Activated naive CD4-positive, alpha-beta T cell treated with anti-CD3 and anti-CD28 coated beads, Interleukin-2, amount 50 U/mL, for 72 hours (primary cell): ENCODE results near the gene GMDS. TPM values are rescaled to one million over a fixed set of nuclear protein-coding genes. Genes with fewer than 3 reads are reported as not detected.

Experiments
- ATAC-seq, 2 donors: fragments of 150-1000 bp; cut with Tn5 transposase; 2 replicates each; pipeline ENCODE4 v1.10.0; 2021; ENCODE audit warnings: mild to moderate bottlenecking in 2 of 2, moderate library complexity in 2 of 2
- DNase-seq, 2 donors: peaks; one replicate each; pipeline ENCODE4 v3.0.0; 2021 to 2022; ENCODE audit warnings: low spot score in 2 of 2
- H3K27ac Mint-ChIP-seq, 2 donors: one replicate each; pipeline ENCODE4 v1.8.0; 2022; ENCODE audit warnings: mild to moderate bottlenecking in 2 of 2, mixed read lengths in 2 of 2
- H3K36me3 Mint-ChIP-seq, 2 donors: one replicate each; pipeline ENCODE4 v1.8.0; 2022; ENCODE audit warnings: mixed read lengths in 2 of 2
- H3K9me3 Mint-ChIP-seq, 2 donors: one replicate each; pipeline ENCODE4 v1.8.0; 2022; ENCODE audit warnings: mixed read lengths in 2 of 2
- total RNA-seq, 2 donors: library from RNA; stranded (reverse); gene quantifications; one replicate each; pipeline ENCODE4 v1.2.3, GENCODE V29; 2022

The GMDS gene
- total RNA-seq, 2 donors from 2014 or later = 23.9 to 37.6 TPM

DNA sequence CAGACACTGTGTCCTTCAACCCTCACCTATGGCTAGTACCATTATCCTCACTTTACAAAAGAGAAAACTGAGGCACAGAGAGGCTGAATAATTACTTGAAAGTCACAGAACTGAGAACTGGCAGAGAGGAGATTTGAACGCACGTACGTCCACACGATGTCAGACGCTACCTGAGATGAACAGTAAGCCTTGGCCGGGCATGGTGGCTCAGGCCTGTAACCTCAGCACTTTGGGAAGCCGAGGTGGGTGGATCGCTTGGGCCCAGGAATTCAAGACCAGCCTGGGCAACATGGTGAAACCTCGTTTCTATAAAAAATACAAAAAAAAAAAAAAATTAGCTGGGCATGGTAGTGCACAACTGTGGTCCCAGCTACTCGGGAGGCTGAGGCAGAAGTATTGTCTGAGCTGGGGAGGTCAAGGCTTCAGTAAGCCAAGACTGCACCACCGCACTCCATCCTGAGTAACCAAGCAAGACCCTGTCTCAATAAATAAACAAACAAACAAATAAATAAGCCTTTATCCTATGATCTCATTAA, 20.5 kb downstream of the GMDS start:
- ATAC-seq (no peak), DNase-seq (no peak)
- Mint-ChIP-seq H3K27ac (no peak overlapping the region), H3K36me3 (no peaks in the 10 kb centered on the region), H3K9me3 (no peaks in the 10 kb centered on the region)

DNA sequence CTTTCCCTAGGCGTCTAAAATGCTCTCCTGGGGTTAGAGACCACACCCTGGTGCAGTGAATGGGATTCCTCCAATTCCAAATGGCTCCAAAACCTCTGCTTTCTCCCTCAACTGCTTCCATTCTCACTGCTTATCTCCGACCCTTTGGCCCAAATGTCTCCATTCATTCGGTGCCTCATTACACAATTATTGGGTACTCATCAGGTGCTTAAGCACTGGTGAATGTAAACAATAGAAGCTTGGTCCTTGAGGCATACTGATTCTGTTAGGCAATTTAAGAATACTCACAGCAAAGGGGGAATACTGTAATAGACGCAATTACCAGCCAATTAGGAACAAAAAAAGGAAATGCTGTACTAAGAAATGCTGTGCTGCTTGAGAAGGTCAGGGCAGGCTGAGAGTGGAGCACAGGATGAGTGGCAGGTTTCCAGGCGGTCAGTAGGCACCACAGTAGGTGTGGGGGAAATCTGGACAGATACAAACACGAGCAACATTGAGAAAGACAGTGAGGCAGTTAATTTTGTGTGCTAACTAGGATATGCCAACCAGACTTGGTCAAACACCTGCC, 23.0 kb downstream of the GMDS start:
- peak overlapping the region; percentile 78 to 89 for H3K27ac Mint-ChIP-seq
- peak in 1 of 2 donors; percentile 29 for ATAC-seq
- no peak for DNase-seq
- H3K9me3 Mint-ChIP-seq = no peaks in the 10 kb centered on the region
- no peaks in the 10 kb centered on the region for H3K36me3 Mint-ChIP-seq

DNA sequence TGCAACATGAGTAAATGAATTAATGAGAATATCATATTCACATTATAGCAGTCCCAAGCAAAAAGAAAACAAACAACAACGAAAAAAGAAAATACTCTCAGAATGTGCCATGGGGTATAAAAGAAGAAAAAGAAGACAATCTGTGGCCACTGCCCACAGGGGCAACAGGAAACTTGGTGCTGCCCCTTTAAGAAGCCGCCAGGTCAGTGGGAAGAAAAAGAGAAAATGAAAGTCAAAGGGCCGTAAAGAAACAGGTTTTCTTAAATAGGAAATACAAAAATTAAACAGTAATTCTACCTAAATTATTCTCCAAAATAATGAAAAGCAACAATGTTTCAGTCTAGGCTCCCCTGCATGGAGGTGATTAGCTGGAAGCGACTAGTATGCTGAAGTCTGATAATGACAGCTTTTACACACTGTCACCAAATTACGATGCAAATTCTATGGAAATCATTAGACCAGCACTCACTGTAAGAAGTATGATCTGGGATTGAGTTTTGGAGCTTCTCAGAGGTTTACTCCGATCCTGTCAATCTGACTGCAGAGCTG, 23.6 kb downstream of the GMDS start:
- DNase-seq (no peak), ATAC-seq (peak in 1 of 2 donors; percentile 44)
- Mint-ChIP-seq H3K9me3 (no peaks in the 10 kb centered on the region), H3K27ac (peak overlapping the region; percentile 53 to 78), H3K36me3 (no peaks in the 10 kb centered on the region)

DNA sequence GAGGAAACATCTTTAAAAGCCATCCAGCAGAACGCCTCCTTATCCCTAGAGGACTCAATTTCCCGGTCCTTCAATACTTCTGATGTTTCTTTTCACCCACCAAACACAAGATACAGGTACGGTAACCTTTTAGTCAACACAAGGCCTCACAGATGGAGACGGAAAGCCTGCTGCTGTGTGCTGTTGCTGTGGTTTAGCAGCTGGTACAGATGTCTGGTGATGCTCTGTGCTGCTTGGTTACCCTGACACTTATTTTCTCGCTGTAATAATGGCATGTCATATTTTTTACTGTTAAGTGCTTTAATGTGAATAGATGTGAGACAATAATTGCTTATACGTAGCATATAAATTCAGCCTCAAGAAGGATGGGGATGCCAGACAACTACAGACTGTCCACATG, 25.3 kb downstream of the GMDS start:
- H3K36me3 Mint-ChIP-seq = no peaks in the 10 kb centered on the region
- H3K9me3 Mint-ChIP-seq = no peaks in the 10 kb centered on the region
- ATAC-seq (no peak), DNase-seq (no peak)
- H3K27ac Mint-ChIP-seq = no peak overlapping the region

DNA sequence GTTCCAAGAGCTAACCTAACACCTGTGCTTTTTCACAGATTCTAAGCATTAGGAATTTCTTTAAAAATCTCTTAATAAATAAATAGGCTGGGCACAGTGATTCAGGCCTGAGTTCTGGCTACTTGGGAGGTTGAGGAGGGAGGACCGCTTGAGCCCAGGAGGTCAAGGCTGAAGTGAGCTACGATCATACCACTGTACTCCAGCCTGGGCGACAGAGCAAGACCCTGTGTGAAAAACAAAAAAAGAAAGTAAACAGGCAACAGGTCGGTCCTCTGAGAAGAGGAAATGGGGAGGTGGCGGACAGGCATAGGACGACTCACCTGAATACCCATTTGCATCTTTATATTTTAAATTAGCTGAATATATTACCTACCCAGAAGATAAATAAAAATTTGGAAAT, 26.5 kb downstream of the GMDS start:
- Mint-ChIP-seq H3K36me3 (no peaks in the 10 kb centered on the region), H3K27ac (no peak overlapping the region), H3K9me3 (no peaks in the 10 kb centered on the region)
- DNase-seq (no peak), ATAC-seq (no peak)

DNA sequence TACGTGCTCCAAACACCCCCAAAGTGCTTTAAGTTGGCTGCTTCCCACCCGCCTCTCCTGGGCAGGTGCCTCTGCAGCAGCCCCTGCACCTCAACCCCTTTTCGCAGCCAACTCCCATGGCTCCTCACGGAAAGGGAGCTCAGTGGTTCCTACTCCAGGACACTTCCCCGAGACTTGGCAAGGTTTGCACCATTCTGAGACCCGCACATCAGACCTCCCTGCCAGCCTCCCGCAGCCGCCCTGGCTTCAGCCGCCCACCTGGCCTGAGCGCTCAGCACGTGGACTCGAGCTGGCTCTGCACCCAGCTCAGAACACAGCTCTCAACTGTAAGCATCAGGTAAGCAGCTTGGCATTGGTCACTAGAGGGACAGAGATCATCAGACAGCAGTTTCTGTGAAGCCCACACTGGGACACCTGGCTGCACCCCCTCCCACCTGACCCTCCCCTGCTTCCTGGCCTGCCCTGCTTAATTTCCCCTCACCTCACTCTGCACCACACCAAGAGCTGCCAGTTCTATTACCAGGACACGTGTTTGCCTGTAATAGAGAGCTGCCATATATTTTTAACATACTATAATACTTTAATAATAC, 28.5 kb downstream of the GMDS start:
- no peaks in the 10 kb centered on the region for H3K36me3 Mint-ChIP-seq

DNA sequence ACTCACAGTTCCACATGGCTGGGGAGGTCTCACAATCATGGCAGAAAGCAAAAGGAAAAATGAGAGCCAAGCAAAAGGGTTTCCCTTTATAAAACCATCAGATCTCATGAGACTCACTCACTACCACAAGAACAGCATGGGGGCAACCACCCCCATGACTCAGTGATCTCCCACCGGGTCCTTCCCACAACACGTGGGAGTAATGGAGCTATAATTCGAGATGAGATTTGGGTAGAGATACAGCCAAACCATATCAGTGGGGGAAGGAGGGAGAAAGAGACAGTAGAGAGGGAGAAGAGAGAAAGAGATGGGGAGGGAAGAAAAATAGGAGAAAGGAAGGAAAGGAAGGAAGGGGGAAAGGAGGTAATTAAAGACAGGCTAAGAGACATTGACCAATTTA, 30.1 kb downstream of the GMDS start:
- H3K9me3 Mint-ChIP-seq = no peaks in the 10 kb centered on the region
- DNase-seq = no peak
- ATAC-seq = no peak
- no peak overlapping the region for H3K27ac Mint-ChIP-seq
- H3K36me3 Mint-ChIP-seq = no peaks in the 10 kb centered on the region

More for the DNA sequence above, 28.5 kb downstream of the GMDS start:
- Mint-ChIP-seq H3K9me3 (no peaks in the 10 kb centered on the region), H3K27ac (no peak overlapping the region)
- ATAC-seq (no peak), DNase-seq (no peak)

DNA sequence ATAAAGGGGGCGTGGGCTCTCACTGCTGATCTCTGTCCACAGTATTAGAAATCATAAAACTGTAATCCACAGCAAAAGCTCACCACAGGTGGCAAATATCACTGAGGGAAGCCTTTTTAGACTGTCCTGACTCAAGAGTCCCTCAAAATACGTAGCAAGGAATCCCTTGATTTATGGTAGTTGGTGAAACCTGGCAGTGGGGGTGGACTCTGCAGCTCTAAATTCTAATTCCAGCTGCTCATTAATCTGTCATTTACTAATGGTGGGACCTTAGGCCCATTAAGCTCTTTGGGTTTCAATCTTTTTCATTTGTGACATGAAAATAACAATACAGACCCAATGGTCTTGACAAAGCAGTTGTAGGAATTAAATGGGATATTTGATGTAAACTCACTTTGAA, 32.3 kb downstream of the GMDS start:
- no peak overlapping the region for H3K27ac Mint-ChIP-seq
- DNase-seq (no peak), ATAC-seq (no peak)
- no peaks in the 10 kb centered on the region for H3K36me3 Mint-ChIP-seq
- H3K9me3 Mint-ChIP-seq = no peaks in the 10 kb centered on the region

DNA sequence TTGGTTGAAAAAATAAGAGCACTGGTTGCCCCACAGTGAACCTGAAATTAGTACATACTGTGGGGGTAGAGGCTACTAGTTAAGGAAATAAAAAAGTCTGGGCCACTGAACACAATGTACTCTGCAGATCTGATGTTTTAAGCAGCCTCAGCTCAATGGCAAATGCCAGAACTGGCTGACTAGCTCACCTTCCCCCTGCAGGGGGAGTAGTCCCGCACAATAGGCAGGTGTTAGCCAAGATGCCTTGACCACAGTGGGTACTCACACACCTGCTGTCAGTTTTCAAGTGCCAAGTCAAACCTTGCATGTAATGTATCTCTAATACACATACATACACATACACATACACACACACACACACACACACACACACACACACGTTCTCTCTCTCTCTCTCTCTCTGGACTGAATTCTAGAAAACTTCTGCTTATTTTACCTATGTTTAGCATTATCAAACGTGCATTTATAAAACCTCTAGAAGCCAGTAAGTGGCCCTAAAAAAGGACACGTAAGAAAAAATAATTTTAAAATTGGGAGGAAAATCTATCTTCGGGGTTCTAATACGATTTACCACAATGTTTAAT, 36.1 kb downstream of the GMDS start:
- H3K36me3 Mint-ChIP-seq = no peaks in the 10 kb centered on the region
- ATAC-seq = peak; percentile 48 to 72
- peak in 1 of 2 donors; percentile 45 for DNase-seq
- H3K9me3 Mint-ChIP-seq = no peaks in the 10 kb centered on the region
- no peak overlapping the region for H3K27ac Mint-ChIP-seq

DNA sequence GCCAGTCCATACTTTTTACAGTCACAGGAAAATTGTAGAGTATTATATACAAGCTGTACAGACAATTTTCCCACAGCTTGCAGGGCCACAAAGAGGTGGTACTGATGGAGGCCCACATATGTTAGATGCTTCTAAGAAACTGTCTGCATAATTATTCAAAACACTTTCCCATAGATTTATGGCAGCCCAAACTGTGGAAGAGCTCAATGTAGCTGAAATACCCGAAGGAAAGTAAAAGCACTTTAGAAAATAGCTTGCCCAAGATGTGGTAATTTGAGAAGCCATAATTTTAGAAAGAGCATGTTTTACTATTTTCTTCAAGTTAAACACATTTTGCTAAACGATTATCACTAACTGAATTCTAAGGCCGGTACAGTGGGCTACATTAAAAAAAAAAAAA, 36.9 kb downstream of the GMDS start:
- Mint-ChIP-seq H3K27ac (no peak overlapping the region), H3K36me3 (no peaks in the 10 kb centered on the region), H3K9me3 (no peaks in the 10 kb centered on the region)
- ATAC-seq (no peak), DNase-seq (no peak)

DNA sequence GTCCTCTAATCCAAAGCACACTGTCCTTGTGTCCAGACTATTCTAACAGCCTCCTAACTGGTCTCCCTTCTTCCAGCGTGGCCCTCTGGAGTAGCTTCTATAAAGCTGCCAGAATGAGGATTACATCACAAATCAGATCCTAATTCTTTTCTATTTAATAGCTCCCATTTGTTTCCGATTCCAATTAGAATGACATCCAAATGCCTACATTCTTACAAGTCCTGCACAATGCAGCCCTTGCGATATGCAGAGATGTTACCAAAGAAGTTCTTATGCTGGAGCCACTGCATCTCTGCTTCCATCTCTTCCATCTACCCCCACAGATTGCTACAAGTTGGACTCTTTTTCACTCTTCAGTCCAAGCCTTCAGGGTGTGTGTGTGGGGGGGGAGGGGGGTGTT, 40.0 kb downstream of the GMDS start:
- H3K27ac Mint-ChIP-seq = no peak overlapping the region
- H3K9me3 Mint-ChIP-seq = no peaks in the 10 kb centered on the region
- H3K36me3 Mint-ChIP-seq = no peaks in the 10 kb centered on the region
- DNase-seq (no peak), ATAC-seq (no peak)

DNA sequence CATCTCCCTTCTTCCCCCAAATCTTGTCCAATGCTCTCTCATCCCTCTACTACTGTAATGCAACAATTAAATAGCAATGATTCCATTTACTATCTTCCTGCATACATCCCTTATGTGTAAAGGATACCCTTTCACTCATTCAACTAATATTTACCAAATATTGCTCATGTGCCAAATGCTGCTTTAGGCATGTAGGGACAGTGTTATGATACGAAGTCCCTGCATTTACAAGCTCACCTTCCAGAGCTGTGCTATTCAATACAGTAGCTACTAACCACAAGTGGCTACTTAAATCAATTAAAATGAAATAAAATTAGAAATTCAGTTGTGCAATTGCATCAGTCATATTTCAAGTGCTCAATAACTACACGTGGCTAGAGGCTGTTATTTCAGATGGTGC, 41.1 kb downstream of the GMDS start:
- Mint-ChIP-seq H3K36me3 (no peaks in the 10 kb centered on the region), H3K9me3 (no peaks in the 10 kb centered on the region), H3K27ac (no peak overlapping the region)
- ATAC-seq (no peak), DNase-seq (no peak)

DNA sequence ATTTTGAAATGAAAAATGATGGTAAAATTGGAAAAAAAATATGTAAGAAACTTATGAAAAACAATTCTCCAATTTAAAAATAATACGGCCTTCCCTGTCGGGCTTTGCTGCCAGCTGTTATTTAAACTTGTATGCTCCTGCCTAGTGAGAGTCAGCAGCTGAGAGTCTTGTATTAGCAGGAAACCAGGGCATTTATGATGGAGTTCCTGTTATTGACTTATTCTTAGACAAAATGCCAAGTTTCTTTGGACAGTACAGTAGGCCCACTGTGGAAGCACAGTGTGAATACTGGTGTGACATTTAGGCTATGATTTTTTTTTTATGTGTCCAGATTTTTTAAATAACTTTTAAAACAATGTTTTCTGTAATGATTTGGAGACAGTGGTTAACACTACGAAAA, 42.1 kb downstream of the GMDS start:
- Mint-ChIP-seq H3K36me3 (no peaks in the 10 kb centered on the region), H3K27ac (no peak overlapping the region), H3K9me3 (no peaks in the 10 kb centered on the region)
- DNase-seq (no peak), ATAC-seq (no peak)

DNA sequence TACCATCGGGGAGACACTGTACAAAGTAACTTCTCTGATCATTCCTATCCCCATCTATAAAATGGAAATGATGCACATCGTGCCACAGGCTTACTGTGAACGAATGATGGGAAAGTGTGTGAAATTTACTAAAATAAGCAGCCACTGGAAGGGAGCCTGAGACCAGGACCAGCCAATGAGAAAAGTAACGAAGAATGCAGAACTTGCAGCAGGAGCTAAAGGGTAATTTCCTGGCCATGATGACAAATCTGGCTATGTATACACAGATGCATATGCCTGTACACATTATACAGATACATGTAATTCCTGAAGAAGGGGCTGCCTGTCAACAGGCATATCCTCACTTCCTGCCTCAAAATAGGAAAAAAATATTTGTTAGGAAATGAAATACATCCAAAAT, 47.4 kb downstream of the GMDS start:
- DNase-seq = no peak
- no peak overlapping the region for H3K27ac Mint-ChIP-seq
- ATAC-seq = no peak
- H3K36me3 Mint-ChIP-seq = no peaks in the 10 kb centered on the region
- H3K9me3 Mint-ChIP-seq = no peaks in the 10 kb centered on the region

DNA sequence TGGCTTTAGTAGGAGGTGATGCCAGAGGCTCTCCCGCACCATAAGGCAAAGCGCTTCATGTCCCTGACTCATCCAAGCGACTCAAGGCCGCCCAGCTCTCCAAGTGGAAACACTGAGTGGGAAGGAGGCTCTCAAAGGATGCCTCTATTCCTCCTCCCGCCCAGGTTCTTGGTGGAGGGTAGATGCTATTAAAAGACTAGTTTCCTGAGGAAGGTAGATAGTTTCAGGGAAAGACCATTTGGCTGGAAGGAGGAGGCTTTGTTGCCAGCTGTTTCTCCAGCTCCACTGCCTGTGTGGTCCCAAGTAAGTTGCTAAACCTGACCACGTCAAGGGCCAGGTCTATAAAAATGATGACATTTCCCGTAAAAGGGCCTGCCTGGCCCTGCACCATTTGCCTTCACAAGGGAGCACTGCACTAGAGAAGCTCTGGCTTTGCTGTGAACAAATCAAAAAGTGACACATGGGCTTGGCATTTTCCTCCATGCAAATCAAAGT, 48.2 kb downstream of the GMDS start:
- Mint-ChIP-seq H3K9me3 (no peaks in the 10 kb centered on the region), H3K36me3 (no peaks in the 10 kb centered on the region), H3K27ac (no peak overlapping the region)
- ATAC-seq (no peak), DNase-seq (no peak)

DNA sequence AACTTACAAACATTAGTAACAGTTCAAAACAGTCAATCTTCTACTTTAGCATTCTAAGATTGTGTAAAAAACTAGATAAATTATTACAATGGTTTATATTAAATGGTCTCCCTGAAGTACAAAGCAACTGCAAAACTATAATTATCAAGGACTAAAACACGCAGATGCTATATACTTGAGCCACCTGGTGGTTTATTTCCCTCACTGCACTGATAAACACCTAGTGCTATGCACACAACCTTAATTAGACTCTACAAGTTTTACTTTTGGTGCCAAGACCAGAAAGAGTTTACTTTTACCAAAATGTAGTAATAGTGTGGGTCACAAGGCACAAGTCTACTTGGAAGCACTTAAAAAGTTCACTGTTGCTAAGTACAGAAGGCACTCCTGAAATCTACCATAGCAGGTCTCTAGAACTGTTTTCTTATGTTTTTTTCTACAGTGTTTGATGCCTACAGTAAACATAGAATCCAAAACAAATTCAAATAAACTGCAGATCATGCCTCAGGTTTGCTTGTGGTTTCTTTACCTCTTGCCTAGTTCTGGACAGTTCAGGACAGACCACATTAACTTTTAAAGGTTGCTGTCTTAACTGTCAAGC, 49.2 kb downstream of the GMDS start:
- Mint-ChIP-seq H3K27ac (no peak overlapping the region), H3K36me3 (no peaks in the 10 kb centered on the region), H3K9me3 (no peaks in the 10 kb centered on the region)
- ATAC-seq = peak in 1 of 2 donors; percentile 58
- peak in 1 of 2 donors; percentile 22 for DNase-seq

DNA sequence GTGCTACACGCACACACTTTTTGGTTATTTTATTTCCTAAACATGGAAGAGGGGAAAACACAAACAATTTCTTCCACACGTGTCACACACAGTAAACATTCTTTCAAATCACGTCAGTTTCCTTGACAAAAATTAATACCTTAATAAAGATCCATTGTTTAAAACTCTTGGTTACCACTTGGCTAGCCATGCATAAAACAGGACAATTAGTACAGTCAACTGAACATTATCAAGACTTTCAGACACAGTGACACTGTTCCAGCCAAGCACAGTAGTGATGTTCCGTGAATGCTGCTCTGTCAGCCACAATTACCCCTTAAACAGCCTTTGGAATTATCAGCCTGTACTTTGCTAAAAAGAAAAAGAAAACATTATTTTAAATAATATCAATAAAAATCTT, 50.8 kb downstream of the GMDS start:
- ATAC-seq (no peak), DNase-seq (no peak)
- H3K36me3 Mint-ChIP-seq = no peaks in the 10 kb centered on the region
- H3K9me3 Mint-ChIP-seq = no peaks in the 10 kb centered on the region
- H3K27ac Mint-ChIP-seq = no peak overlapping the region
